Measurements from ENCODE around the gene GDF11.

GDF11 gene
- total RNA-seq: 17.6 to 27.9 (median 20.8) reads per million in 3 donors

- H3K4me1 ChIP-seq (ENCODE audit: control insufficient read depth, insufficient read depth, low read length, poor library complexity, severe bottlenecking): peaks cover 17% of the 10 kb centered on the region
- no peaks in the 10 kb centered on the region for H3K36me3 ChIP-seq (ENCODE audit: control insufficient read depth, insufficient read depth, low read length)
- peak; percentile 63 to 72 (median 66) for DNase-seq
- no peaks in the 10 kb centered on the region for H3K9me3 ChIP-seq (ENCODE audit: control insufficient read depth, low read length)
- H3K27ac ChIP-seq (ENCODE audit: insufficient read depth, low read length, poor library complexity, severe bottlenecking): peak within 1 kb of the TSS; percentile 47
- H3K4me3 ChIP-seq (ENCODE audit: insufficient read depth, low read depth, low read length, poor library complexity, severe bottlenecking): peak within 1 kb of the TSS; percentile 70
- no peaks in the 10 kb centered on the region for H3K27me3 ChIP-seq (replicated peaks; ENCODE audit: control insufficient read depth, insufficient read depth, low read length, poor library complexity, severe bottlenecking)
Observed at GRCh38 chr12:55742719-55743405, at the start of gene GDF11. Gene GDF11, plus strand, starts transcription at chr12:55743122. Its CDS starts 195 bp downstream, at chr12:55743317.

GRCh38 chr12:55693323-55694187, 49.4 kb upstream of the GDF11 start:
- Histone ChIP-seq H3K4me3 (ENCODE audit: insufficient read depth, low read depth, low read length, poor library complexity, severe bottlenecking) (no peak overlapping the region), H3K27me3 (replicated peaks; ENCODE audit: control insufficient read depth, insufficient read depth, low read length, poor library complexity, severe bottlenecking) (no peaks in the 10 kb centered on the region), H3K9me3 (ENCODE audit: control insufficient read depth, low read length) (no peaks in the 10 kb centered on the region), H3K27ac (ENCODE audit: insufficient read depth, low read length, poor library complexity, severe bottlenecking) (no peak overlapping the region), H3K36me3 (ENCODE audit: control insufficient read depth, insufficient read depth, low read length) (no peaks in the 10 kb centered on the region), H3K4me1 (ENCODE audit: control insufficient read depth, insufficient read depth, low read length, poor library complexity, severe bottlenecking) (no peaks in the 10 kb centered on the region)
- DNase-seq: no peak

GRCh38 chr12:55694188-55694515, 48.8 kb upstream of the GDF11 start:
- H3K4me3 ChIP-seq (ENCODE audit: insufficient read depth, low read depth, low read length, poor library complexity, severe bottlenecking): no peak overlapping the region
- no peaks in the 10 kb centered on the region for H3K9me3 ChIP-seq (ENCODE audit: control insufficient read depth, low read length)
- no peaks in the 10 kb centered on the region for H3K4me1 ChIP-seq (ENCODE audit: control insufficient read depth, insufficient read depth, low read length, poor library complexity, severe bottlenecking)
- no peaks in the 10 kb centered on the region for H3K27me3 ChIP-seq (replicated peaks; ENCODE audit: control insufficient read depth, insufficient read depth, low read length, poor library complexity, severe bottlenecking)
- no peaks in the 10 kb centered on the region for H3K36me3 ChIP-seq (ENCODE audit: control insufficient read depth, insufficient read depth, low read length)
- H3K27ac ChIP-seq (ENCODE audit: insufficient read depth, low read length, poor library complexity, severe bottlenecking): no peak overlapping the region
- no peak for DNase-seq

- H3K9me3 ChIP-seq (ENCODE audit: control insufficient read depth, low read length): no peaks in the 10 kb centered on the region
- no peaks in the 10 kb centered on the region for H3K4me1 ChIP-seq (ENCODE audit: control insufficient read depth, insufficient read depth, low read length, poor library complexity, severe bottlenecking)
- no peaks in the 10 kb centered on the region for H3K36me3 ChIP-seq (ENCODE audit: control insufficient read depth, insufficient read depth, low read length)
- no peak overlapping the region for H3K27ac ChIP-seq (ENCODE audit: insufficient read depth, low read length, poor library complexity, severe bottlenecking)
- DNase-seq: no peak
- H3K27me3 ChIP-seq (replicated peaks; ENCODE audit: control insufficient read depth, insufficient read depth, low read length, poor library complexity, severe bottlenecking): no peaks in the 10 kb centered on the region
- no peak overlapping the region for H3K4me3 ChIP-seq (ENCODE audit: insufficient read depth, low read depth, low read length, poor library complexity, severe bottlenecking)
Observed at GRCh38 chr12:55694651-55695050, 48.3 kb upstream of the GDF11 start.

- H3K36me3 ChIP-seq (ENCODE audit: control insufficient read depth, insufficient read depth, low read length): no peaks in the 10 kb centered on the region
- DNase-seq: no peak
- no peaks in the 10 kb centered on the region for H3K9me3 ChIP-seq (ENCODE audit: control insufficient read depth, low read length)
- H3K4me3 ChIP-seq (ENCODE audit: insufficient read depth, low read depth, low read length, poor library complexity, severe bottlenecking): no peak overlapping the region
- no peaks in the 10 kb centered on the region for H3K27me3 ChIP-seq (replicated peaks; ENCODE audit: control insufficient read depth, insufficient read depth, low read length, poor library complexity, severe bottlenecking)
- H3K27ac ChIP-seq (ENCODE audit: insufficient read depth, low read length, poor library complexity, severe bottlenecking): no peak overlapping the region
- H3K4me1 ChIP-seq (ENCODE audit: control insufficient read depth, insufficient read depth, low read length, poor library complexity, severe bottlenecking): no peaks in the 10 kb centered on the region
Observed at GRCh38 chr12:55695349-55695748, 47.6 kb upstream of the GDF11 start.

- Histone ChIP-seq H3K4me3 (ENCODE audit: insufficient read depth, low read depth, low read length, poor library complexity, severe bottlenecking) (no peak overlapping the region), H3K9me3 (ENCODE audit: control insufficient read depth, low read length) (no peaks in the 10 kb centered on the region), H3K27ac (ENCODE audit: insufficient read depth, low read length, poor library complexity, severe bottlenecking) (no peak overlapping the region), H3K27me3 (replicated peaks; ENCODE audit: control insufficient read depth, insufficient read depth, low read length, poor library complexity, severe bottlenecking) (no peaks in the 10 kb centered on the region), H3K4me1 (ENCODE audit: control insufficient read depth, insufficient read depth, low read length, poor library complexity, severe bottlenecking) (no peaks in the 10 kb centered on the region), H3K36me3 (ENCODE audit: control insufficient read depth, insufficient read depth, low read length) (no peaks in the 10 kb centered on the region)
- DNase-seq: no peak
Observed at GRCh38 chr12:55696141-55696540, 46.8 kb upstream of the GDF11 start.

GRCh38 chr12:55696796-55697462, 46.0 kb upstream of the GDF11 start:
- Histone ChIP-seq H3K9me3 (ENCODE audit: control insufficient read depth, low read length) (no peaks in the 10 kb centered on the region), H3K27me3 (replicated peaks; ENCODE audit: control insufficient read depth, insufficient read depth, low read length, poor library complexity, severe bottlenecking) (no peaks in the 10 kb centered on the region), H3K4me3 (ENCODE audit: insufficient read depth, low read depth, low read length, poor library complexity, severe bottlenecking) (no peak overlapping the region), H3K27ac (ENCODE audit: insufficient read depth, low read length, poor library complexity, severe bottlenecking) (no peak overlapping the region), H3K36me3 (ENCODE audit: control insufficient read depth, insufficient read depth, low read length) (no peaks in the 10 kb centered on the region), H3K4me1 (ENCODE audit: control insufficient read depth, insufficient read depth, low read length, poor library complexity, severe bottlenecking) (no peaks in the 10 kb centered on the region)
- no peak for DNase-seq

- H3K27me3 ChIP-seq (replicated peaks; ENCODE audit: control insufficient read depth, insufficient read depth, low read length, poor library complexity, severe bottlenecking): no peaks in the 10 kb centered on the region
- DNase-seq: no peak
- no peak overlapping the region for H3K27ac ChIP-seq (ENCODE audit: insufficient read depth, low read length, poor library complexity, severe bottlenecking)
- H3K36me3 ChIP-seq (ENCODE audit: control insufficient read depth, insufficient read depth, low read length): no peaks in the 10 kb centered on the region
- H3K4me1 ChIP-seq (ENCODE audit: control insufficient read depth, insufficient read depth, low read length, poor library complexity, severe bottlenecking): no peaks in the 10 kb centered on the region
- H3K9me3 ChIP-seq (ENCODE audit: control insufficient read depth, low read length): no peaks in the 10 kb centered on the region
- no peak overlapping the region for H3K4me3 ChIP-seq (ENCODE audit: insufficient read depth, low read depth, low read length, poor library complexity, severe bottlenecking)
Observed at GRCh38 chr12:55697686-55698085, 45.2 kb upstream of the GDF11 start.

- no peaks in the 10 kb centered on the region for H3K36me3 ChIP-seq (ENCODE audit: control insufficient read depth, insufficient read depth, low read length)
- H3K4me3 ChIP-seq (ENCODE audit: insufficient read depth, low read depth, low read length, poor library complexity, severe bottlenecking): no peak overlapping the region
- no peaks in the 10 kb centered on the region for H3K9me3 ChIP-seq (ENCODE audit: control insufficient read depth, low read length)
- H3K27ac ChIP-seq (ENCODE audit: insufficient read depth, low read length, poor library complexity, severe bottlenecking): no peak overlapping the region
- DNase-seq: no peak
- no peaks in the 10 kb centered on the region for H3K27me3 ChIP-seq (replicated peaks; ENCODE audit: control insufficient read depth, insufficient read depth, low read length, poor library complexity, severe bottlenecking)
- no peaks in the 10 kb centered on the region for H3K4me1 ChIP-seq (ENCODE audit: control insufficient read depth, insufficient read depth, low read length, poor library complexity, severe bottlenecking)
Observed at GRCh38 chr12:55698241-55698955, 44.5 kb upstream of the GDF11 start.
